Kidney epithelial cell (primary cell): ENCODE data around the gene APOO. TPM values are rescaled to one million over a fixed set of nuclear protein-coding genes. Genes with fewer than 3 reads are reported as not detected.

Source experiments
- DNase-seq: peaks from one replicate; pipeline ENCODE4 v3.0.0-alpha.2; 2010; ENCODE audit warnings: low read depth
- H3K27me3 ChIP-seq: 2 replicates; pipeline ENCODE4 v1.6.0; 2011; ENCODE audit warnings: low read length; ENCODE audit not compliant: control insufficient read depth, insufficient read depth
- H3K36me3 ChIP-seq: 2 replicates; pipeline ENCODE4 v1.5.1; 2011; ENCODE audit warnings: low read length; ENCODE audit not compliant: control insufficient read depth, insufficient read depth
- H3K4me3 ChIP-seq: 2 replicates; pipeline ENCODE4 v1.5.1; 2011; ENCODE audit warnings: low read depth, mild to moderate bottlenecking, control low read depth, low read length
- total RNA-seq: library from RNA; depleted of rRNA; stranded (reverse); fragments of >200 nt; gene quantifications from 2 replicates; pipeline ENCODE4 v1.2.3, GENCODE V29; 2015
- TF ChIP-seq, protein P1 (sequence below): IDR thresholded peaks from 2 replicates; pipeline ENCODE4 v1.5.1; 2011; ENCODE audit warnings: mild to moderate bottlenecking, moderate library complexity, low read length, control low read depth, inconsistent platforms; ENCODE audit not compliant: insufficient read depth, poor library complexity, severe bottlenecking

Gene APOO
- total RNA-seq, 1 donor from 2014 or later = 17.3 TPM

DNA sequence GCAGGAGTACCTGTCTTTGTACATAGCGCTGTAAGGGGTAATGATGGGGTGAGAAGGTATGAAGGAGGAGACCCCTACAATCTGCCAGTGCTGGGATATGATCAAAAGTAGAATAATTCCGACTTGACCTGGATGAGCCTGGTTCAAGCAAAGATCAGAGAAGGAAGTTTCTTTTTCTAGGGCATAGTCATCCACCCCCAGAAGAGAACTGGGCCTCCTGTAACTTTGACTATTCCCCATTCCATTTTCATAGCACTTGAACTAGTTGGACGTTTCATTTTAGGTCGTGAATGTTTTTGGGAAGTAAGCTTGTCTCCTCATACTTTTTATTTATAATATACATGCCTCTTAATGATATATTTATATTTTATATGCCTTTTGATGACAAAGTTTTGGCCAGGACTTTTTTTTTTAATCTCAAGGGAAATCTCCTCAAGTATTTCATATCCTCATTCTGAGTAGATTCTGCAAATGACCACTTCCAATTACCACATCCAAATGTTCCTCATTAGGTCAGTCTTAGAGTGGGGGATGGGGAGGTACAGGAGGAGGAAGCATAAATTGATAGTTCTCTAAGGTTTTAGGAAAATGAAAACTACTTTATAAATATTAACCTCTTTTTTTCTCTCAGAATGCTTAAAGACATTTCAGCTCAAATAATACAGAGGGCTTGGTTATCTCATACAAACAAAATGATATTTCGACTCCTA, 3.5 kb upstream of the APOO start:
- TF ChIP-seq, protein P1, sequence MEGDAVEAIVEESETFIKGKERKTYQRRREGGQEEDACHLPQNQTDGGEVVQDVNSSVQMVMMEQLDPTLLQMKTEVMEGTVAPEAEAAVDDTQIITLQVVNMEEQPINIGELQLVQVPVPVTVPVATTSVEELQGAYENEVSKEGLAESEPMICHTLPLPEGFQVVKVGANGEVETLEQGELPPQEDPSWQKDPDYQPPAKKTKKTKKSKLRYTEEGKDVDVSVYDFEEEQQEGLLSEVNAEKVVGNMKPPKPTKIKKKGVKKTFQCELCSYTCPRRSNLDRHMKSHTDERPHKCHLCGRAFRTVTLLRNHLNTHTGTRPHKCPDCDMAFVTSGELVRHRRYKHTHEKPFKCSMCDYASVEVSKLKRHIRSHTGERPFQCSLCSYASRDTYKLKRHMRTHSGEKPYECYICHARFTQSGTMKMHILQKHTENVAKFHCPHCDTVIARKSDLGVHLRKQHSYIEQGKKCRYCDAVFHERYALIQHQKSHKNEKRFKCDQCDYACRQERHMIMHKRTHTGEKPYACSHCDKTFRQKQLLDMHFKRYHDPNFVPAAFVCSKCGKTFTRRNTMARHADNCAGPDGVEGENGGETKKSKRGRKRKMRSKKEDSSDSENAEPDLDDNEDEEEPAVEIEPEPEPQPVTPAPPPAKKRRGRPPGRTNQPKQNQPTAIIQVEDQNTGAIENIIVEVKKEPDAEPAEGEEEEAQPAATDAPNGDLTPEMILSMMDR = no peak
- Histone ChIP-seq H3K4me3 (no peak overlapping the region), H3K36me3 (no peaks in the 10 kb centered on the region), H3K27me3 (no peaks in the 10 kb centered on the region)
- DNase-seq = no peak

DNA sequence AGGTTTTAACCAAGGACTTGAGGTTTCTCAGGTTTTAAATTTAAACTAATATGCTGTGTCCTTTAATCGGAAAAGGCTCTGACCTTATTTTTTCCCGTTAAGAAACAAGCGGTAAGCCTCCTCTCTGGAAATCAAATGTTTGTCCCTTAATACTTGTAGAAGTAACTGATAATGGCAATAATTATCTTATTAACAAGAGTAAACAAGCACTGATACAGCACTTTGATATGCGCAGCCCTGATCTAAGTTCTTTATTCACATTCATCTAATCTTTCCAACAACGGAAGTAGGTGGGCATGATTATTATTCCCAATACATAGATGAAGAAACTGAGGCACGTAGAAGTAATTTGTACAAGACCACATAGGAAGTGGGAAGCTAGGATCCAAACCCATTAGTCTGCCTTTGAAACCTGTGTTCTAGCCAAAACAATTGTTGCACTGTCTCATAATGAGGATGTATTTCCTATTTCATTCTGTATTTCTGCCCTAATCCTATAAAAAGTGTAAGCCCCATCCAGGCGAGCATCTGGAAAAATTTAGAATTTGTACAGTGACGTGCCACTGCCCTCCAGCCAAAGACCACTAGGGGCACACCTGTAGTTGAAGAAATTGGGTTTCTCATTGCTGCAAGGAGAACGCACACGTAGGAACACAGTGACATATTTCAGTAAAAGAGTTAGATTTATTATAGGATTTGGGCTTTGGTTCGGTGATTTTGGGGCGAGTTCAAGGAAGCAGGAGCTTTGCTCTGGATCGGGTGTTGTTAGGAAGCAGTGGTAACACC, 674 bp upstream of the APOO start:
- TF ChIP-seq, protein P1 = peak; percentile 36
- Histone ChIP-seq H3K36me3 (no peaks in the 10 kb centered on the region), H3K27me3 (no peaks in the 10 kb centered on the region), H3K4me3 (peak overlapping the region; percentile 66)
- DNase-seq = no peak

DNA sequence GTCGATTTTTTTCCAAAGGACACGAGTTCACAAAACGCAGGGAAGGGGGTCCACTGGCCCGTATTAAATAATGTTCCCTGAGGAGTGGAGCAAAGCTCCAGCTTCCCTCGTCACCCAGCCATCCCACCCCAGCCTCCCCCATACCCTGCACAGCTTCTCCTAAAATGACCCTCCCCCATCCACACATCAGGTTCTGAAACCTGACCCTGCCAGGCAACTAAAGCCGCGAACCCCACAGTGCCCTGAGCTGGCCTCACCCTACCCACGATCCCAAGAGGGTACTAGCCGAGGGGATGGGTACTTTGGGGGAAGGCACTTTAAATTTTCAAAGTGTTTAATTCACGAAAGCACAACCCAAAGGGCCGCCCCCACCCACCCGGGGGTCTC, 634 bp downstream of the APOO start:
- TF ChIP-seq, protein P1 = no peak
- H3K36me3 ChIP-seq = no peaks in the 10 kb centered on the region
- no peak for DNase-seq
- H3K4me3 ChIP-seq = peak overlapping the region; percentile 66
- no peaks in the 10 kb centered on the region for H3K27me3 ChIP-seq

DNA sequence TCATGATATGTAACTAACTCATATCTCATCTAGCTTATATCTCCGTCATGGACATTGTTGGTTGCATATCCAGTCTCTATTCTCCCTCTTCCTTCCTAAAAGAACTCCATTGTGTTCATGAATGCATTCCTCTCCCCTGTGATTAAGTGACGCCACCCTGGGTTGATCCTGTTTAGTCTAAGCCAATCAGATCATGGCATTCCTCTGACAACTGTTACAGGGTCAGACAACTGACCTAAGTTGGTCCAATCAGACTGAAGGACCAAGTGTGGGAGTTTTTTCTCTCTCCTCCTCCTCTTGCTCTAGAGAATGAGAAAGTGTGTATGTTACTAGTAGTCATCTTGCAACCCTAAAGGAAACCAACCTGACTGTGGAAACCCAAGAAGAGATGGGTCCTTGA, 3.6 kb downstream of the APOO start:
- TF ChIP-seq, protein P1 = no peak
- no peak for DNase-seq
- Histone ChIP-seq H3K4me3 (no peak overlapping the region), H3K27me3 (no peaks in the 10 kb centered on the region), H3K36me3 (no peaks in the 10 kb centered on the region)

DNA sequence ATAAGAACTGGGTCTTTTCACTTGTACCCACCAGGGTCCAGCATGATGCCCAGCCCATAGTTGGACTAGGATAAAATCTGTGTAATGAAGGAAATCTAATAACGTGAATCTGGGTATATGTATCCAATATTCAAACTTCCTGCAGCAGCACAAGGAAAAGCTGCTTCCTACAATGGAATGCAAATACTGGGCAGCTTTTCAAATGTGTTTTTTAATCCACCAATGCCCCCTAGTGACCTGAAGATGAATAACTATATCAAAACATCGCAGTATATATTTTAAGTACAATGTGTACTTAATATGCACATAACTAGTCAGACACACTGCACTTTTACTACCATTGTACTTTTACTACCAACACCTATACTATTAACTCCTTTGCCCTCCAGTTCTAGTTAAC, 5.3 kb downstream of the APOO start:
- Histone ChIP-seq H3K36me3 (no peaks in the 10 kb centered on the region), H3K27me3 (no peaks in the 10 kb centered on the region), H3K4me3 (no peak overlapping the region)
- TF ChIP-seq, protein P1 = peak; percentile 39
- DNase-seq = no peak
